GM19193 (cell line): ENCODE data around the gene EVI5.

ENCODE experiments used
- POLR2A ChIP-seq: IDR thresholded peaks from 4 replicates; pipeline ENCODE4 v1.6.1; 2011; ENCODE audit not compliant: insufficient read depth, insufficient read length; ENCODE audit errors: extremely low read depth

Gene EVI5

GRCh38 chr1:92487078-92487605, 297.8 kb downstream of the EVI5 start:
- peak; percentile 10 for TF ChIP-seq POLR2A

DNA sequence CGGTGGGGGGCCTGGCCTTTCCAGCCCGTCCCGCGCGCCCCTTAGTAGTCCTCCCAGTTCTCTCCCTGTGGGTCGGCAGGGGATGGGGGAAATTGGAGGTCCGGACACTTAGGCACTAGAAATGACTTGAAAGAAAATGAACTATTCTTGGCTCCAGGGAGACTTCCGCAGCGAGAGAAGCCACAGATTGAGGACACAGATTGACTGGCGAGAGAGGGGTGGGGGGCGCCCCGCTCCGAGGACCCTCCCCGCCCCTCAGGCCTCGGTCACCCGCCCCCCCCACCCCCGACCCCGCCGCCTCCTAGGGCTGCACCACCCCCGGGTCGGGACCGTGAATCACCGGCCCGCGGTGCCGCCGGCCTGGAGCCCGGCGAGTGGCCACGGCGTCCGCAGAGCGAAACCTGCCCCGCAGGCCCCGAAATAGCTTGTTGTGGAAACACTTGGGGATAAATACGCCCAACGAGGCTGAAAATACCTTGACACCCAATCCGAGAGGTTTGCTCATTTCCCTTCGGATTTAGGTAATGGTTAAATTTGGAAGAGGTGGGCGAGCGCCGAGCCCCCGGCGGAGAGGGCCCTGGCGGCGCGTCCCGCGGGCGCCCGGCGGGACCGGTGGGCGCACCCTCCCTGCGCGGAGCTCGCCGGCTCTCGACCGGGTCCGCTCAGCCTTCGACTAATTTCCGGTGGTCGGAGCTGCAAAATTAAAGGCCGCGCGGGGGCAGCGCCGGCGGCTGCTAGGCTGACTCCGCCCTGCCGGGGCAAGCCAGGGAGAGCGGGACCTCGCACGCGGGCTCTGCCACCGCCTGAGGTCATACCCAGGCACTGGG, 298.4 kb downstream of the EVI5 start, which contains the start of gene GFI1:
TSS of gene GFI1 (minus strand) at position 675 of the 827 bp plus-strand sequence. CDS start 3,438 bp downstream, outside the sequence.
- TF ChIP-seq POLR2A, result peak; percentile 60

DNA sequence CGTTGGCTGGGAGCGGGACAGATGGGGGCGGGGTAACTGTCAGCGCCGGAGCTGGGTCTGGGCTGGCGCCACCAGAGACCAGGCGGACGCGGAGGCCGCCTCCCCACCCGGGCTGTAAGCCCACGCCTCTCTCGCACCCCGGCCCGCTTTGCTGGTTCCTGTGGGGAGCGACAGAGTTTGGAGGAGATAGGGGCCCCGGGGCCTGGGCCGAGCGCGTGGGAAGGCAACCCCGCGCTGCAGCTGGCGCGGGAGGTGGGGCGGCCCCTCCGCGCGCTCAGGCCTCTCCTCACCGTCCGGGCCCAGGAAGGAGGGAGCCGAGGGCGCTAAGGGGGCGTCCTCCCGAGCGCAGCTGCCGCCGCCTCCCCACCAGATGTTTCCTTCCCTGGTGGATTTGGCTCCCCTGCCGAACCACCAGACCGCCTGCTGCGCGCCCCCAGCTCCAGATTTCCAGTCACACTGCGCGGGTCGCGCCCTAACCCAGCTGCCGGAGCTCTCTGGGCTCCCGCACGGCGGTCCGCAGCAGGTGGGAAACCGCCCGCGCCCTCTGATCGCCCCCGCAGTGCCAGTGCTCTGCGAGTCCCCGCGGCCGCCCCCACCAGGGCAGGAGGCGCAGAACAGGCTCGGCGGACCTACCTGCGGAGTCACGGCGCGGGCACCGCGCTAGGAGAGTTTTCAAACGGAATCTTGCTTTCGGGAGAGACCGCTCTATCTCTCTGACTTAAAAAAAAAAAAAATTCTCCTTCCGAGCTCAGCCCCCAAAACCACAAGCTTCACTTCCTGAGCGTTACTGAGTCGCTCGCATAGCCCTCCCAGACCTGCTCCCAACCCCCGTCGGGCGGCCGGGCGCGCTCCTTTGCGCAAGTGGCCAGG, 299.3 kb downstream of the EVI5 start:
- peak; percentile 63 for TF ChIP-seq POLR2A

DNA sequence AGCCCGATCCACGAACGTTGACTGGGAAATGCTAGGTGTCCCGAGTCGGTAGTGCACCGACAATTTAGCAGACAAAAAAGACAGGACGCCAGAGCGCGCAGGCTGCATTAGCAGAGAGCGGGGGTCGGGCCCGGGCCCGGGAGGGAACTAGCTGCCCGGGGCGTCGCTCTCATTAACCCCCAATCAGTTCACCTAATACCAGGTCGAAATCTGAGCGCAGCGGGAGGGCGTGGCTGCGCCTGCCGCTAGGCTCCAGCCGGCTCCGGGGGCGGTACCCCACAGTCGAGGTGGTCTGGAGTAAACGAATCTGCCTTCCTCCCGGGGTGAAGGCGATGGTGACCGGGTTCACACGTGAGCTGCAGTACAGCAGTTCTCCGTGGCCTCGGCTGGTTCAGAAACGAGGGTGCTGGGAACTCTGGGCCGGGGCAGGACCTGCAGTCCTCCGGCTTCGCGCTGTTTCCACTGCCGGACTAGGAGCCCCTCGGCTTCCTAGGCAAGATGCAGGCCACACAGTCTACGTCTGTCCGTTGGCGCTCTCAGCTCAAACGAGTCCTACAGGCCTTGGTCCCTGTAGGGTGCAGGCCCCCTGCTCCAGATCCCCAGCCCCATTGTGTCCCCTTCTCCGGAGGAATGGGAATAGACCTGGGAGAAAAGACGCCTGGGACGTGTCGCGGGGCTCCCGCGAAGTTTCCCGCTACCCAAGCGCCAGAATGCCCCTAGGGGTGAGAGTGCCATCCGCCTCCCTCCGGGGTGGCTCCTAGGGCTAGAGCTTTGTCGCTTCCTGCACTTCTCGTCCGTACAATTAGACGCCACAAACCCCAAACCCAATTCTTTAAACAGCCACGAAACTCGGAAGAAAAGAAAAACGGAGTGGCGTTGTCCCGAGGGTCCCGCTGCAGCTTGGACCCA, 300.2 kb downstream of the EVI5 start:
- TF ChIP-seq POLR2A, result peak; percentile 71

DNA sequence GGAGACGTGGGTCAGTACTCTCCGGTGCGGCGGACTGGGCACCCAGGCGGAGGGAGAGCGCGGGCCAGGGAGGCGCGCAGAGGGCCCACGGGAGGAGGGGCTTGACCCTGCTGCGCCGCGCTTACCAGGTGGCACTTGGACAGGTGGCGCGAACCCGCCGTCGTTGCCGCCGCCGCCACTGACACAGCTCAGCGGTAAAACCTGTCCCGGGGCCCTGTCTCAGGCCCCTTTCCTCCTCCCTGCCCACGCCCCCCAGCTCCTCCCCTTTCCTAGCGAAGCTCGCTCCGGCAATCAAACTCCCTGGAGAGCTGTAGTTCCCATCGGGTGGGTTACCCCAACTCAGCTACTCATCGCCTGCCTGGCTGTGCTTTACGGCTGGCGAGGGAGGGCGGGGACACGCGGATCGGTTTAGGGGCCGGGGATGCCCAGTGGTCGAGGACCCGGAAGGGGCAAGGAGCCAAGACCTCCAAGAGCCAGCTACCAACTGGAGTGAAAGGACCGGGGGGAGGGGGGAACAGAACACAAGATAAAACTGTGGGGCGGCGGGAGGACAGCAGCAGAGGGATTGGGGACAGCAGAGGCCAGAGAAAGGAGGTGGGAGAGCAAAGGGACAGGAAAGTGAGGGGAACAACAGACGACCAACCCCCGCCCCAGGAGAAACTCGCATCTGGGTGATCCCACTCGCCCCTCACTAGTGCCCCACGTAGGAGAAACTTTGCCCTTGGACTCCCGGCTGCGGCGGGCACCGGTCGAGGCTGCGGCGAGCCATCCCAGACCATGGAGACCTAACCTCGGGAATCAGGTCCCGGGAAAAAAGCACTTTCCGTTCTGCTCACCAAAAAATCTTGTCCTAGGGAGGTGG, 301.1 kb downstream of the EVI5 start:
- peak; percentile 57 for TF ChIP-seq POLR2A

GRCh38 chr1:92482665-92483609, 302.0 kb downstream of the EVI5 start:
- TF ChIP-seq POLR2A, result peak; percentile 8

- TF ChIP-seq POLR2A, result peak; percentile 16
Measured at GRCh38 chr1:92481971-92482664, 302.8 kb downstream of the EVI5 start.

- TF ChIP-seq POLR2A, result no peak
Measured at GRCh38 chr1:92481599-92481925, 303.3 kb downstream of the EVI5 start.

- no peak for TF ChIP-seq POLR2A
Measured at GRCh38 chr1:92480813-92481598, 303.9 kb downstream of the EVI5 start.

DNA sequence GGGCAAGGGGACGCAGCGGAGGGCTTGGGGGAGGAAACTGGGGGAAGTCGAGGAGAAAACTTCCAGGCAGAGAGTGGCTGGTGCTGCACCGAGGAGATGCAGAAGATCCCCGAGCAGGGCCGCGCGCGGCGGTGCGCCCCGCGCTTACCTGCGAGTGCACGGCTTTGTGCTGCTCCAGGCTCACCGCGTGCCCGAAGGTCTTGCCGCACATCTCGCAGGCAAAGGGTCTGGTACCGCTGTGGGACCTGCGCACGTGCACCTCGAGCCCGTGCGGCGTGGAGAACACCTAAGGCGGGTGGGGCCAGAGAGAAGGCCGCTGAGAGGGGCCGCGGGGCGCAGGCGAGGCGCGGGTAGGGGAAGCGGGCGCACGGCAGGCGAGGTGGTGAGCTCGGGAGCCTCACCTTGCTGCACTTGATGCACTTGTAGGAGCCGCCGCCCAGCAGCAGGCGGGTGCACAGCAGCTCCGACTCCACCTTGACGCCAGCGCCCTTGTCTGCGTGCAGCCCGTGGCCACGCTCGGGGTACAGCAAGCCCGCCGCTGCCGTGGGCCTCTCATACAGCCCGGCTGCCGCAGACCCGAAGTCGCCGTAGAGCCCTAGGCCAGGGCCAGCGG, 304.6 kb downstream of the EVI5 start:
- no peak for TF ChIP-seq POLR2A

DNA sequence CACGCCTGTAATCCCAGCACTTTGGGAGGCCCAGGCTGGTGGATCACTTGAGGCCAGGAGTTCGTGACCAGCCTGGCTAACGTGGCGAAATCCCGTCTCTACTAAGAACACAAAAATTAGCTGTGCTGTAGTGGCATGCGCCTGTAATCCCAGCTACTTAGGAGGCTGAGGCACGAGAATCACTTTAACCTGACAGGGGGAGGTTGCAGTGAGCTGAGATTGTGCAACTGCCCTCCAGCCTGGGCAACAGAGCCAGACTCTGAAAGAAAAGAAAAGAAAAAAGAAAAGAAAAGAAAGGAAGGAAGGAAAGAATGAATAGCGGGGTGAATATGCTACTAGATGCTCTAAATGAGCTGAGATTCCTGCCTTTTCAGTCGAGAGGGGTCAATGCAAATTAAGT, 305.3 kb downstream of the EVI5 start:
- no peak for TF ChIP-seq POLR2A
